ENCODE results near the gene SLC15A4. TPM values are rescaled to one million over a fixed set of nuclear protein-coding genes. Genes with fewer than 3 reads are reported as not detected.

SLC15A4 gene
- polyA plus RNA-seq, 3 donors = 5.4 to 46.6 (median 14.8) TPM

DNA sequence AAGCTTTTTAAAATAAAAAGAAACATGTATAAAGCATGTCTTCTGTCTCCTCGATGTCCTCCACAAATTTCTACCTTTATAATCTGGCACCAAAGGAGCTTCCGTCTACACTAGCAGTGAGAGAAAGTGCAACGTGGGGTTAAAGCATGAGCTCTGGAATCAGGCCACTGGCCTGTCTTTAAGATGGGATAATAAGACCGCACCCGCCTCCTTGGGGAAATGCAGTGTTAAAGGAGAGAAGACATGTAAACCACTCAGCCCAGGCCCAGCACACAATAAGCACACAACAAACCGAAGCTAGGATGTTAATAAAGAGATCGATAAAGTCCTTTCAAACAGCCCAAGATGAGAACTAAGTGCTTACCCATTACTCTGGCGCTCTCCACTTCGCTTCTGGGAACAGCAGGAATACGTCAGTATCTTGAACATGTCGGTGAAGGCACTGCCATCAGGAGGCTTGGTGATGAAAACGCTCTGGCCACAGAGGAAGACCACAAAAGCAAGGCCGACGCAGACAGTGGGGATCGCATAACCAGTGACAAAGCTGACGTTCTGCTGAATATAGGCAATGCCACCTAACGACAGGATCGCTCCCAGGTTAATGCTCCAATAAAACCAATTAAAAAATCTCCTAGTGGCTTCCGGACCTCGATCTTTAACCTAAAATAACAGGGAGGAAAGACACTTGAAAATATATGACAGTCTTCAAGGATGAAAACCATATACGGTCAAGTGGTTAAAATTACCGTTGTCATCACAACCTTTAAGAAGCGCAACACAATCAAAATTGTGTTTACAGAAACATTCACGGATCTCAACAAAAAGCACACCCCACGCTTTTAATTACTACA, 9.1 kb downstream of the SLC15A4 start:
- TF ChIP-seq, protein P1, sequence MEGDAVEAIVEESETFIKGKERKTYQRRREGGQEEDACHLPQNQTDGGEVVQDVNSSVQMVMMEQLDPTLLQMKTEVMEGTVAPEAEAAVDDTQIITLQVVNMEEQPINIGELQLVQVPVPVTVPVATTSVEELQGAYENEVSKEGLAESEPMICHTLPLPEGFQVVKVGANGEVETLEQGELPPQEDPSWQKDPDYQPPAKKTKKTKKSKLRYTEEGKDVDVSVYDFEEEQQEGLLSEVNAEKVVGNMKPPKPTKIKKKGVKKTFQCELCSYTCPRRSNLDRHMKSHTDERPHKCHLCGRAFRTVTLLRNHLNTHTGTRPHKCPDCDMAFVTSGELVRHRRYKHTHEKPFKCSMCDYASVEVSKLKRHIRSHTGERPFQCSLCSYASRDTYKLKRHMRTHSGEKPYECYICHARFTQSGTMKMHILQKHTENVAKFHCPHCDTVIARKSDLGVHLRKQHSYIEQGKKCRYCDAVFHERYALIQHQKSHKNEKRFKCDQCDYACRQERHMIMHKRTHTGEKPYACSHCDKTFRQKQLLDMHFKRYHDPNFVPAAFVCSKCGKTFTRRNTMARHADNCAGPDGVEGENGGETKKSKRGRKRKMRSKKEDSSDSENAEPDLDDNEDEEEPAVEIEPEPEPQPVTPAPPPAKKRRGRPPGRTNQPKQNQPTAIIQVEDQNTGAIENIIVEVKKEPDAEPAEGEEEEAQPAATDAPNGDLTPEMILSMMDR (IDR thresholded peaks at IDR 0.05) = no peak
- DNase-seq = no peak
- H3K9ac ChIP-seq (ENCODE audit: insufficient read depth, low read length, poor library complexity, severe bottlenecking) = no peak overlapping the region
- WGBS (ENCODE audit: insufficient coverage) = 97% methylated on average over 10 of the region's 25 CpGs
- H3K4me3 Mint-ChIP-seq = no peak overlapping the region
- peaks cover 84% of the 10 kb centered on the region for H4K20me1 ChIP-seq (ENCODE audit: insufficient read depth, low read length)
- peak overlapping the region in 4 of 7 donors; percentile 5 to 82 (median 28) for H3K27ac Mint-ChIP-seq
- no peak overlapping the region for H3K4me2 ChIP-seq (replicated peaks; ENCODE audit: extremely low read depth, low read length, poor library complexity, severe bottlenecking)
- intact Hi-C loops (cut with micrococcal nuclease) = loop anchor here in 1 of 2 donors (5.0 kb wide), 1 partner anchor 38 kb away; the partner anchor contains the start of gene GLT1D1
- peaks cover 22 to 48% of the 10 kb centered on the region in 2 donors for H3K36me3 ChIP-seq (replicated peaks in 1 of 2; ENCODE audit: control insufficient read depth in 1 of 2, insufficient read depth in 2 of 2, low read length in 2 of 2)
- peaks cover 100% of the 10 kb centered on the region for H3K79me2 ChIP-seq (ENCODE audit: insufficient read depth, low read length)
- peaks cover 55 to 64% of the 10 kb centered on the region in 2 donors for H3K4me1 ChIP-seq (ENCODE audit: control insufficient read depth in 1 of 2, insufficient read depth in 2 of 2, low read length in 2 of 2)
- H3K4me1 Mint-ChIP-seq = peaks cover 57% of the 10 kb centered on the region
- peaks cover 46 to 70% of the 10 kb centered on the region in 2 donors for H3K36me3 Mint-ChIP-seq
- H3K27me3 Mint-ChIP-seq (ENCODE audit: low read depth in 3 of 3) = peaks cover 0 to 2% (median 0%) of the 10 kb centered on the region in 3 donors
- H3K27me3 ChIP-seq (ENCODE audit: control insufficient read depth in 2 of 2, insufficient read depth in 2 of 2, low read length in 2 of 2) = no peaks in the 10 kb centered on the region
- no peak overlapping the region for H2AFZ ChIP-seq (ENCODE audit: insufficient read depth, low read depth, low read length, poor library complexity, severe bottlenecking)
- no peaks in the 10 kb centered on the region for H3K9me3 ChIP-seq (replicated peaks in 1 of 2; ENCODE audit: control insufficient read depth in 1 of 2, insufficient read depth in 1 of 2, low read length in 2 of 2)
- H3K4me3 ChIP-seq (replicated peaks in 1 of 3; ENCODE audit: low read depth in 2 of 3, low read length in 3 of 3) = no peak overlapping the region
- H3K9me3 Mint-ChIP-seq = no peaks in the 10 kb centered on the region
- H3K27ac ChIP-seq (ENCODE audit: low read depth in 1 of 2, low read length in 2 of 2) = peak overlapping the region in 1 of 2 donors; percentile 37

DNA sequence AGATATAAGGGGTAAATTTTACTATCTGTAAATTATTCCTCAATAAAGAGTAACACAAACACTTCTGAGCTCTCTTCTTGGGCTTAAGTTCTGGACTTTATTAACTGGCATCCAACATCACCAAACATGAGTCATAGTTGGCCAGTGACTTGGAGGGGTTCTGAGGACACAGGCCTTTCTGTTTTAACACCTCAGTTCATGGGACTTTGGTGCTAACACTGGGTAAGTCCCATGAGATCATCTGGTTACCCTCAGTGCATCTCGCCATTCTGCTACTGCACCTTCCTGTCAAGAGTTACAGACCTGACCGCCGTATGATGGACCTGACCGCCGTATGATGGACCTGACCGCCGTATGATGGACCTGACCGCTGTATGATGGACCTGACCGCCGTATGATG, 9.9 kb downstream of the SLC15A4 start:
- Histone ChIP-seq H3K27me3 (ENCODE audit: control insufficient read depth in 2 of 2, insufficient read depth in 2 of 2, low read length in 2 of 2) (no peaks in the 10 kb centered on the region), H3K36me3 (replicated peaks in 1 of 2; ENCODE audit: control insufficient read depth in 1 of 2, insufficient read depth in 2 of 2, low read length in 2 of 2) (peaks cover 30 to 55% of the 10 kb centered on the region in 2 donors), H3K79me2 (ENCODE audit: insufficient read depth, low read length) (peaks cover 100% of the 10 kb centered on the region), H3K4me3 (replicated peaks in 1 of 3; ENCODE audit: low read depth in 2 of 3, low read length in 3 of 3) (no peak overlapping the region), H3K9me3 (replicated peaks in 1 of 2; ENCODE audit: control insufficient read depth in 1 of 2, insufficient read depth in 1 of 2, low read length in 2 of 2) (no peaks in the 10 kb centered on the region), H4K20me1 (ENCODE audit: insufficient read depth, low read length) (peaks cover 88% of the 10 kb centered on the region), H3K27ac (ENCODE audit: low read depth in 1 of 2, low read length in 2 of 2) (peak overlapping the region in 1 of 2 donors; percentile 18), H3K4me2 (replicated peaks; ENCODE audit: extremely low read depth, low read length, poor library complexity, severe bottlenecking) (no peak overlapping the region), H3K4me1 (ENCODE audit: control insufficient read depth in 1 of 2, insufficient read depth in 2 of 2, low read length in 2 of 2) (peaks cover 56 to 58% of the 10 kb centered on the region in 2 donors), H2AFZ (ENCODE audit: insufficient read depth, low read depth, low read length, poor library complexity, severe bottlenecking) (no peak overlapping the region), H3K9ac (ENCODE audit: insufficient read depth, low read length, poor library complexity, severe bottlenecking) (no peak overlapping the region)
- Mint-ChIP-seq H3K4me3 (no peak overlapping the region), H3K4me1 (peaks cover 52% of the 10 kb centered on the region), H3K36me3 (peaks cover 48 to 70% of the 10 kb centered on the region in 2 donors), H3K9me3 (no peaks in the 10 kb centered on the region), H3K27me3 (ENCODE audit: low read depth in 3 of 3) (peaks cover 0 to 2% (median 0%) of the 10 kb centered on the region in 3 donors), H3K27ac (peak overlapping the region in 2 of 7 donors; percentile 66 to 78)
- peak in 1 of 3 donors; percentile 49 for DNase-seq
- TF ChIP-seq, protein P1 (IDR thresholded peaks at IDR 0.05) = no peak
- intact Hi-C loops (cut with micrococcal nuclease) = no loop called here
- WGBS (ENCODE audit: insufficient coverage) = 82% methylated on average over 10 of the region's 10 CpGs

Measured in CD14-positive monocyte (primary cell).